ENCODE data around the gene TNFAIP8. TPM values are rescaled to one million over a fixed set of nuclear protein-coding genes. Genes with fewer than 3 reads are reported as not detected.

Gene TNFAIP8
- total RNA-seq, 3 donors from 2014 or later (not counting 1 experiment from before 2014, with no cell fraction given): 47.6 to 87.5 (median 76.3) TPM

- H3K36me3 ChIP-seq (ENCODE audit: control insufficient read depth, insufficient read depth, low read length): peaks cover 2% of the 10 kb centered on the region
- H3K27ac Mint-ChIP-seq: peak overlapping the region; percentile 84 to 91
- H3K4me3 ChIP-seq (ENCODE audit: low read length): no peak overlapping the region
- H3K9me3 ChIP-seq (ENCODE audit: control insufficient read depth, insufficient read depth, low read length): no peaks in the 10 kb centered on the region
- no peak for DNase-seq
- no peak overlapping the region for H3K4me3 Mint-ChIP-seq
- H3K9me3 Mint-ChIP-seq: no peaks in the 10 kb centered on the region
- no peaks in the 10 kb centered on the region for H3K27me3 Mint-ChIP-seq (ENCODE audit: low read depth in 2 of 2)
- ATAC-seq: no peak
- H3K36me3 Mint-ChIP-seq: no peaks in the 10 kb centered on the region
- 79% methylated on average over 1 of the region's 1 CpG for WGBS (ENCODE audit: insufficient coverage)
- H3K4me1 Mint-ChIP-seq: peaks cover 60 to 61% of the 10 kb centered on the region in 2 donors
- no peaks in the 10 kb centered on the region for H3K27me3 ChIP-seq (ENCODE audit: control insufficient read depth, insufficient read depth, low read length)
- H3K27ac ChIP-seq (ENCODE audit: low read length): no peak overlapping the region
- TF ChIP-seq CTCF (IDR thresholded peaks at IDR 0.05): no peak
- peaks cover 20% of the 10 kb centered on the region for H3K4me1 ChIP-seq (ENCODE audit: control insufficient read depth, insufficient read depth, low read length)
- intact Hi-C loops (cut with micrococcal nuclease): no loop called here
These were observed 14.7 kb downstream of the TNFAIP8 start for GRCh38 chr5:119370486-119370885.

- no peaks in the 10 kb centered on the region for H3K9me3 Mint-ChIP-seq
- ATAC-seq: no peak
- no peak overlapping the region for H3K4me3 ChIP-seq (ENCODE audit: low read length)
- DNase-seq: no peak
- TF ChIP-seq CTCF (IDR thresholded peaks at IDR 0.05): no peak
- no peaks in the 10 kb centered on the region for H3K27me3 Mint-ChIP-seq (ENCODE audit: low read depth in 2 of 2)
- H3K27me3 ChIP-seq (ENCODE audit: control insufficient read depth, insufficient read depth, low read length): no peaks in the 10 kb centered on the region
- H3K4me1 Mint-ChIP-seq: peaks cover 53 to 54% of the 10 kb centered on the region in 2 donors
- intact Hi-C loops (cut with micrococcal nuclease): no loop called here
- no peaks in the 10 kb centered on the region for H3K36me3 Mint-ChIP-seq
- H3K4me1 ChIP-seq (ENCODE audit: control insufficient read depth, insufficient read depth, low read length): peaks cover 18% of the 10 kb centered on the region
- H3K27ac Mint-ChIP-seq: peak overlapping the region; percentile 38 to 56
- H3K4me3 Mint-ChIP-seq: no peak overlapping the region
- H3K9me3 ChIP-seq (ENCODE audit: control insufficient read depth, insufficient read depth, low read length): no peaks in the 10 kb centered on the region
- 50% methylated on average over 3 of the region's 4 CpGs for WGBS (ENCODE audit: insufficient coverage)
- H3K27ac ChIP-seq (ENCODE audit: low read length): no peak overlapping the region
- peaks cover 2% of the 10 kb centered on the region for H3K36me3 ChIP-seq (ENCODE audit: control insufficient read depth, insufficient read depth, low read length)
These were observed 15.3 kb downstream of the TNFAIP8 start for GRCh38 chr5:119371146-119371545.

- Histone ChIP-seq H3K27me3 (ENCODE audit: control insufficient read depth, insufficient read depth, low read length) (no peaks in the 10 kb centered on the region), H3K4me1 (ENCODE audit: control insufficient read depth, insufficient read depth, low read length) (peaks cover 9% of the 10 kb centered on the region), H3K9me3 (ENCODE audit: control insufficient read depth, insufficient read depth, low read length) (no peaks in the 10 kb centered on the region), H3K36me3 (ENCODE audit: control insufficient read depth, insufficient read depth, low read length) (peaks cover 2% of the 10 kb centered on the region), H3K27ac (ENCODE audit: low read length) (no peak overlapping the region), H3K4me3 (ENCODE audit: low read length) (no peak overlapping the region)
- intact Hi-C loops (cut with micrococcal nuclease): no loop called here
- Mint-ChIP-seq H3K4me1 (peaks cover 35 to 47% of the 10 kb centered on the region in 2 donors), H3K4me3 (no peak overlapping the region), H3K9me3 (no peaks in the 10 kb centered on the region), H3K27me3 (ENCODE audit: low read depth in 2 of 2) (no peaks in the 10 kb centered on the region), H3K27ac (peak overlapping the region in 1 of 2 donors; percentile 41), H3K36me3 (no peaks in the 10 kb centered on the region)
- 91% methylated on average over 4 of the region's 4 CpGs for WGBS (ENCODE audit: insufficient coverage)
- no peak for TF ChIP-seq CTCF (IDR thresholded peaks at IDR 0.05)
- DNase-seq: no peak
- ATAC-seq: no peak
These were observed 17.6 kb downstream of the TNFAIP8 start for GRCh38 chr5:119373449-119373858.

GRCh38 chr5:119374901-119375300, 19.1 kb downstream of the TNFAIP8 start:
- intact Hi-C loops (cut with micrococcal nuclease): no loop called here
- ATAC-seq (no peak), DNase-seq (no peak)
- Mint-ChIP-seq H3K36me3 (no peaks in the 10 kb centered on the region), H3K4me1 (peaks cover 34 to 56% of the 10 kb centered on the region in 2 donors), H3K27ac (no peak overlapping the region), H3K4me3 (no peak overlapping the region), H3K9me3 (no peaks in the 10 kb centered on the region), H3K27me3 (ENCODE audit: low read depth in 2 of 2) (no peaks in the 10 kb centered on the region)
- no peak overlapping the region for H3K27ac ChIP-seq (ENCODE audit: low read length)
- peaks cover 4% of the 10 kb centered on the region for H3K4me1 ChIP-seq (ENCODE audit: control insufficient read depth, insufficient read depth, low read length)
- TF ChIP-seq CTCF (IDR thresholded peaks at IDR 0.05): no peak
- no peak overlapping the region for H3K4me3 ChIP-seq (ENCODE audit: low read length)
- no CpG with 5 or more reads among the region's 2 CpGs for WGBS (ENCODE audit: insufficient coverage)
- no peaks in the 10 kb centered on the region for H3K9me3 ChIP-seq (ENCODE audit: control insufficient read depth, insufficient read depth, low read length)
- H3K36me3 ChIP-seq (ENCODE audit: control insufficient read depth, insufficient read depth, low read length): peaks cover 2% of the 10 kb centered on the region
- no peaks in the 10 kb centered on the region for H3K27me3 ChIP-seq (ENCODE audit: control insufficient read depth, insufficient read depth, low read length)

Measured in natural killer cell (primary cell).